Activated T-helper 17 cell treated with anti-CD3 and anti-CD28 coated beads, Interleukin-2, amount 50 U/mL, for 72 hours (primary cell): ENCODE results near the gene PUS7. TPM values are rescaled to one million over a fixed set of nuclear protein-coding genes. Genes with fewer than 3 reads are reported as not detected.

Experiments
- total RNA-seq, 2 donors: library from RNA; stranded (reverse); gene quantifications; one replicate each; pipeline ENCODE4 v1.2.3, GENCODE V29; 2022

Gene PUS7
- total RNA-seq, 2 donors from 2014 or later, result 15.4 to 37.2 TPM

Other genes with a start within 250 kb of the PUS7 start
- gene SRPK2, start 133.3 kb downstream of the PUS7 start, total RNA-seq, result 10 to 100 TPM; 31.5 to 38.5 TPM
- 10 to 100 TPM; 23.1 to 24.3 TPM for gene RINT1, start 9.9 kb upstream of the PUS7 start, total RNA-seq
- not detected for gene EFCAB10, start 59.2 kb upstream of the PUS7 start, total RNA-seq